NT2/D1 (cell line): ENCODE results near the gene PCDHA4.
"Not testable (repeated sequence)": the region's sequence is repeated elsewhere in the genome, so short reads cannot be mapped to it uniquely, and the experiment has no call there.

Experiments used
- SUZ12 ChIP-seq: IDR thresholded peaks from 2 replicates; pipeline ENCODE4 v1.6.1; 2011; ENCODE audit not compliant: insufficient read length, insufficient read depth; ENCODE audit errors: extremely low read depth
- YY1 ChIP-seq: IDR thresholded peaks from 2 replicates; pipeline ENCODE4 v1.6.1; 2011; ENCODE audit not compliant: insufficient read length, insufficient read depth
- ZNF274 ChIP-seq: IDR thresholded peaks from 2 replicates; pipeline ENCODE4 v1.6.1; 2011; ENCODE audit warnings: mild to moderate bottlenecking, low read depth, low read length

GRCh38 chr5:140787422-140787821 lies 19.4 kb upstream of the PCDHA4 start:
- not testable (repeated sequence) for TF ChIP-seq SUZ12, YY1, ZNF274
